Measurements from ENCODE around the gene PTPN13.
"Not testable (repeated sequence)": the region's sequence is repeated elsewhere in the genome, so short reads cannot be mapped to it uniquely, and the experiment has no call there.

The PTPN13 gene

GRCh38 chr4:86675548-86675947 lies 81.4 kb downstream of the PTPN13 start:
- H3K9me3 ChIP-seq (ENCODE audit: control insufficient read depth, insufficient read depth, low read length) = no peaks in the 10 kb centered on the region
- H3K4me1 ChIP-seq (ENCODE audit: insufficient read depth, low read length) = 0 out of 2 replicates have a peak, but pooled peaks cover 3% of the 10 kb centered on the region
- H3K36me3 ChIP-seq (ENCODE audit: insufficient read depth, low read length) = no peaks in the 10 kb centered on the region; the same call in 1 of the 2 replicates
- no peak overlapping the region for H3K9ac ChIP-seq (ENCODE audit: low read depth, low read length)

DNA sequence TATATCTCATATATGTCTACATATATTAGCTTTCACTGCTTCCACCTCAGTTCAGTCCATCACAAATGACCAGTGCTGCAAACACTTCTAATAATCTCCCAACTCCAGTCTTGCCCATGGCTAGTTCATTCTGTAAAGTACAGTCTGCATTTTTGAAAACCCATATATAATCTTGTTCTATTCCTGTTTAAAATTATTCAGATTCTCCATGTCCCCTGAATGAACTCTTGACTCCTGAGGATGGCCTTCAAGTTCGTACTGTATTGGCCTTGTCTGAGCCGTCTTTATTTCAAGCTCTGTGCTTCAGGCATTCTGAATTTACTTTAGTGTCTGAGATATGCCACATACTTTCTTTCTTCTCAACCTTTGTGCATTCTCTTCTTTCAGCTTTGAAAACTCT lies 84.7 kb downstream of the PTPN13 start:
- H3K36me3 ChIP-seq (ENCODE audit: insufficient read depth, low read length) = no peaks in the 10 kb centered on the region; the same call in 1 of the 2 replicates
- H3K9me3 ChIP-seq (ENCODE audit: control insufficient read depth, insufficient read depth, low read length) = no peaks in the 10 kb centered on the region
- H3K9ac ChIP-seq (ENCODE audit: low read depth, low read length) = no peak overlapping the region
- H3K4me1 ChIP-seq (ENCODE audit: insufficient read depth, low read length) = 0 out of 2 replicates have a peak, but pooled peaks cover 3% of the 10 kb centered on the region

GRCh38 chr4:86679441-86679840 lies 85.3 kb downstream of the PTPN13 start:
- Histone ChIP-seq H3K9me3 (ENCODE audit: control insufficient read depth, insufficient read depth, low read length) (no peaks in the 10 kb centered on the region), H3K9ac (ENCODE audit: low read depth, low read length) (no peak overlapping the region)

GRCh38 chr4:86683167-86683566 lies 89.1 kb downstream of the PTPN13 start:
- H3K9ac ChIP-seq (ENCODE audit: low read depth, low read length) = no peak overlapping the region
- H3K4me1 ChIP-seq (ENCODE audit: insufficient read depth, low read length) = no peaks in the 10 kb centered on the region
- H3K9me3 ChIP-seq (ENCODE audit: control insufficient read depth, insufficient read depth, low read length) = no peaks in the 10 kb centered on the region
- H3K36me3 ChIP-seq (ENCODE audit: insufficient read depth, low read length) = no peaks in the 10 kb centered on the region; the same call in none of the 2 replicates

More at GRCh38 chr4:86679441-86679840, 85.3 kb downstream of the PTPN13 start:
- no peaks in the 10 kb centered on the region; the same call in 1 of the 2 replicates for H3K36me3 ChIP-seq (ENCODE audit: insufficient read depth, low read length)
- H3K4me1 ChIP-seq (ENCODE audit: insufficient read depth, low read length) = 0 out of 2 replicates have a peak, but pooled peaks cover 3% of the 10 kb centered on the region

DNA sequence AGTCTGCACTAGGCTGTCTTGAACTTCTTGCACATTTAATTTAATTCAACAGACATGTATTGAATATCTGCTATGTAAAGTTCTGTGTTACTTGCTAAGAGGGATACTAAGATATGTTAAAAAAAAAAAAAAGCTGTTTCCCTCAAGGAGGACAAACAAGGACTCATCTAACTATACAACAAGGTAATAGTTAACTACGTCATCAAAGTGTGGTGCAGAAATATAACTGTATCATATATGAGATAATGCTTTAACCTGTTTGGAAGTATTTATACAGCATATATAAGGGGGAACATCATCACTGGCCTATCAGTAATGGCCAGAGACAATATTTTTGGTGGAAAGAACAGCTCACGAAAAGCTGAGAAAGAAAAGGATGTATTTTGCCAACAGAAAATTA lies 89.9 kb downstream of the PTPN13 start:
- H3K4me1 ChIP-seq (ENCODE audit: insufficient read depth, low read length) = no peaks in the 10 kb centered on the region
- no peaks in the 10 kb centered on the region for H3K9me3 ChIP-seq (ENCODE audit: control insufficient read depth, insufficient read depth, low read length)
- no peaks in the 10 kb centered on the region; the same call in 1 of the 2 replicates for H3K36me3 ChIP-seq (ENCODE audit: insufficient read depth, low read length)
- no peak overlapping the region for H3K9ac ChIP-seq (ENCODE audit: low read depth, low read length)

DNA sequence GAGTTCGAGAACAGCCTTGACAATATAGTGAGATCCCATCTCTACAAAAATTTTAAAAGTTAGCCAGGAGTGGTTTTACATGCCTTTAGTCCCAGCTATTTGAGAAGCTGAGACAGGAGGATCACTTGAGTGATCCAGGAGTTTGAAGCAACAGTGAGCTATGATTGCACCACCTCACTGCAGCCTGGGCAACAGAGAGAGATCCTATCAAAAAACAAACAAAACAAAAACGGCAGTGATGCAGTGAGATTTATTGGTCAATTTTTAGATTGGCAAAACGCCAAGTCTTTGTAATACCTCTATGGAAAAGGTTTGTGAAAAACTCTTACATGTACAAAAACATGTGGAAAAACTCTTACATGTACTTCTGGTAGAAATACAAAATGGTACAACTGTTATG lies 91.3 kb downstream of the PTPN13 start:
- Histone ChIP-seq H3K9me3 (ENCODE audit: control insufficient read depth, insufficient read depth, low read length) (no peaks in the 10 kb centered on the region), H3K9ac (ENCODE audit: low read depth, low read length) (no peak overlapping the region), H3K36me3 (ENCODE audit: insufficient read depth, low read length) (peaks cover 4% of the 10 kb centered on the region; the same call in 1 of the 2 replicates), H3K4me1 (ENCODE audit: insufficient read depth, low read length) (no peaks in the 10 kb centered on the region)

GRCh38 chr4:86686741-86687140 lies 92.6 kb downstream of the PTPN13 start:
- peaks cover 4% of the 10 kb centered on the region; the same call in 1 of the 2 replicates for H3K36me3 ChIP-seq (ENCODE audit: insufficient read depth, low read length)
- no peaks in the 10 kb centered on the region for H3K9me3 ChIP-seq (ENCODE audit: control insufficient read depth, insufficient read depth, low read length)

GRCh38 chr4:86688026-86688425 lies 93.9 kb downstream of the PTPN13 start:
- peaks cover 4% of the 10 kb centered on the region; the same call in 1 of the 2 replicates for H3K36me3 ChIP-seq (ENCODE audit: insufficient read depth, low read length)
- no peaks in the 10 kb centered on the region for H3K9me3 ChIP-seq (ENCODE audit: control insufficient read depth, insufficient read depth, low read length)
- H3K4me1 ChIP-seq (ENCODE audit: insufficient read depth, low read length) = no peaks in the 10 kb centered on the region
- no peak overlapping the region for H3K9ac ChIP-seq (ENCODE audit: low read depth, low read length)

More at GRCh38 chr4:86686741-86687140, 92.6 kb downstream of the PTPN13 start:
- H3K9ac ChIP-seq (ENCODE audit: low read depth, low read length) = no peak overlapping the region
- H3K4me1 ChIP-seq (ENCODE audit: insufficient read depth, low read length) = no peaks in the 10 kb centered on the region

DNA sequence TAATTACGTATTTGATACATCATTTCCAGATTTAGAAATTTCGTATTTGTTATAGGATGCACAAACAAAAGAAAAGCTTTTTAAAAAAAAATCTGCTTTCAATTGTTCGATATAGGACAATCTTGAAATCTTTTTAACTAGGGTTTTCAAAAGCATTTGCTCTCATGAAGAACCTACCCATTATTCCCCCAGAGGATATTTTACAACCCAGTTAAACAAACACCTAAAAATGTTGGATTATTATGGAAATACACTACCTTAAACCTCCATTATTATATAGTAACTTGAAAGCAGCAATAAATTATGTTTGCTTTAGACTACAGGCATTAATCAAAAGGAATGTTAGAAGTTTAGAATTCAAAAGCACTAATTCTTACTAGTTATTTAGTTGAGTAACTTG lies 110.5 kb downstream of the PTPN13 start:
- Histone ChIP-seq H3K36me3 (ENCODE audit: insufficient read depth, low read length) (no peaks in the 10 kb centered on the region), H3K9ac (ENCODE audit: low read depth, low read length) (no peak overlapping the region), H3K9me3 (ENCODE audit: control insufficient read depth, insufficient read depth, low read length) (no peaks in the 10 kb centered on the region), H3K4me1 (ENCODE audit: insufficient read depth, low read length) (no peaks in the 10 kb centered on the region)

DNA sequence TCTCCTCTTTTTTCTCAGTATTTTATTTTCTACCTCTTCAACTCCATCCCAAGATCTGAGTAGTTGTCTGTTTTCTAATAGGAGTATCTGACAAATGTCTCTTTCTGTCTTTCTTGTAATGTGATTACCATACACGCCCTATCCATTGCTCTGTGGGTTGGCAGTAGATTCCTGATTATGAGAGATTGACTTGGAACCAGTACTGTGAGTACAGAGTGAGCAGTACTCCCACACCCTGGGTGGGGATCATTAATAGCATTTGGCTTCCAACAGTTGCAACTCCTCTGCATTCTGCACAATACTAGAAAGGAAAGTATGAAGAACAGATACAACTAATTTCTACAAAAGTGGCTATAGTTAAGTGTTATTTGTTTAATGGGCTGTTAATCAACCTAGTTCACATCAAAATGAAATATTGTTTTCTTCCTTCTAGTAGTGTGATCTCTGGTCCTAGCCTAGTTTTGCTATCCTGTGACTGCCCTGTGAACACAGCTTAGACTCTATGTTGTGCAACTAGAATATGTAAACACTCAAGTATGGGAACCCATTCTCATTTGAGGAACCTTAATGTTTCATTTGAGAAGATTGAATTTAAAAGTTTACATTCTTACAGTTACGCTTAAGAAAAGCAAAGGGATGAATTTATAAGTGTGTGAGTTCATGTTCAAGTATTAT lies 112.9 kb downstream of the PTPN13 start:
- H3K36me3 ChIP-seq (ENCODE audit: insufficient read depth, low read length) = no peaks in the 10 kb centered on the region
- no peaks in the 10 kb centered on the region for H3K4me1 ChIP-seq (ENCODE audit: insufficient read depth, low read length)
- no peaks in the 10 kb centered on the region for H3K9me3 ChIP-seq (ENCODE audit: control insufficient read depth, insufficient read depth, low read length)
- H3K9ac ChIP-seq (ENCODE audit: low read depth, low read length) = no peak overlapping the region

DNA sequence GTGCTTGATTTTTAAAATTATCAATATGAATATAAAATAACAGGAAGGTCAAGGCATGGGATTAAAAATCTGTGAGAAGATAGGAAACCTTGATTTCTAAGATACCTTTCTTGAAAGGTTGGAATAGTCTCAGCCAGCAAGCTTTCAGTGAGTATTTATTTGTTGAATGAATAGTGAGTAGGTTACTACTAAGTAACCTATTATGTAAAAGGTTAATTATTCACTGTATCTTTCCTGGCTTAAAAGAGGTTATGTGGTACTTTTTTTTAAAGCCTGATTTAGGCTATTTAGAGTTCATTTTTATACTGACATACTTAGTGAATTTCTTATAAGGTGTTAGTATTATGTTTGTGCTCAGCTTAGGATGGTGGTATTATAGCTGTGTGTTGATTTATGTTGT lies 123.5 kb downstream of the PTPN13 start:
- Histone ChIP-seq H3K9ac (ENCODE audit: low read depth, low read length) (no peak overlapping the region), H3K9me3 (ENCODE audit: control insufficient read depth, insufficient read depth, low read length) (no peaks in the 10 kb centered on the region), H3K4me1 (ENCODE audit: insufficient read depth, low read length) (no peaks in the 10 kb centered on the region), H3K36me3 (ENCODE audit: insufficient read depth, low read length) (peaks cover 5% of the 10 kb centered on the region; the same call in 1 of the 2 replicates)

DNA sequence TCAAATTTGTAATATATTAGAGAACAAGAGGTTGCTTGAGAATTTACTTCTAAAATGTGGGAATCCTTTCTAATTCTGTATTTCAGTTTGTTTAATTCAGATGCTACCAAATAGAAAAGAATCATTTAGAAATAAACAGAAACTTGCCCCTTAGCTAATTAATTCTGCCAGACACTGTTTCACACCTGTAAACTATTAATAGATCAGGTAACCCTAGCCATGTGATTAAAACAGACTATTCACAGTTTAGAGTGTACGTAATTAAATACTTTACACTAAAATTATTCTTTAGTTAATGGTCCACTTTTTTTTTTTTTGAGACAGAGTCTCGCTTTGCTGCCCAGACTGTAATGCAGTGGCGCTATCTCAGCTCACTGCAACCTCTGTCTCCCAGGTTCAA lies 124.0 kb downstream of the PTPN13 start:
- Histone ChIP-seq H3K9me3 (ENCODE audit: control insufficient read depth, insufficient read depth, low read length) (peaks cover 5% of the 10 kb centered on the region), H3K36me3 (ENCODE audit: insufficient read depth, low read length) (peaks cover 6% of the 10 kb centered on the region; the same call in 1 of the 2 replicates), H3K9ac (ENCODE audit: low read depth, low read length) (no peak overlapping the region), H3K4me1 (ENCODE audit: insufficient read depth, low read length) (no peaks in the 10 kb centered on the region)

GRCh38 chr4:86719149-86719548 lies 125.0 kb downstream of the PTPN13 start:
- not testable (repeated sequence) for H3K9me3 ChIP-seq (ENCODE audit: control insufficient read depth, insufficient read depth, low read length); H3K4me1 ChIP-seq (ENCODE audit: insufficient read depth, low read length); H3K36me3 ChIP-seq (ENCODE audit: insufficient read depth, low read length); H3K9ac ChIP-seq (ENCODE audit: low read depth, low read length)

DNA sequence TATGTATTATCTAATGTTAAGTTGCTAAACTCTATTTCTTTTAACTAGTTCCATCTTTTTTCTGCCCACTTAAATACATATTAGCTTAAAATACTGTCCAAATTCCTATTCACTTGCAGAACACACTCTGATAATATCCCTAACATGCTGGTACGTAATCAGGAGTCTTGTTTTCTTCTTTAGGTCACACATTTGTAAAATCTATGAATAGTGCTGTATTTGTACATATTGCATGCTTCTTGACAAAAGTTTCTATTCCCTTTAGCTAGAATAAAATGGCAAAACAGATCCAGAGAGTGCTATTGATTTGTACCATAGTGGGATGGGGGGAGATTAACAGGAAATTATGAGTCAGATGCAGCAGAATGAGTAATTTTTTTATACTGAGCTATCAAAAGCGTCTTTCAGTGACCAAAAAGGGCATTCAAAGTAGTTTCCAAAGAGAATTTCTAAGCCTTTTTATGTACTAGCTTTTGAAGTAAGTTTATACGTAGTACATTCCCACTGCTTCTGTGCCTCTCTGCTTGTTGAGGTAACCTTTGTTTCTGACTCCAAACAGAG lies 126.5 kb downstream of the PTPN13 start:
- Histone ChIP-seq H3K9ac (ENCODE audit: low read depth, low read length) (no peak overlapping the region), H3K9me3 (ENCODE audit: control insufficient read depth, insufficient read depth, low read length) (peaks cover 8% of the 10 kb centered on the region), H3K4me1 (ENCODE audit: insufficient read depth, low read length) (no peaks in the 10 kb centered on the region), H3K36me3 (ENCODE audit: insufficient read depth, low read length) (peaks cover 8% of the 10 kb centered on the region; the same call in 1 of the 2 replicates)

DNA sequence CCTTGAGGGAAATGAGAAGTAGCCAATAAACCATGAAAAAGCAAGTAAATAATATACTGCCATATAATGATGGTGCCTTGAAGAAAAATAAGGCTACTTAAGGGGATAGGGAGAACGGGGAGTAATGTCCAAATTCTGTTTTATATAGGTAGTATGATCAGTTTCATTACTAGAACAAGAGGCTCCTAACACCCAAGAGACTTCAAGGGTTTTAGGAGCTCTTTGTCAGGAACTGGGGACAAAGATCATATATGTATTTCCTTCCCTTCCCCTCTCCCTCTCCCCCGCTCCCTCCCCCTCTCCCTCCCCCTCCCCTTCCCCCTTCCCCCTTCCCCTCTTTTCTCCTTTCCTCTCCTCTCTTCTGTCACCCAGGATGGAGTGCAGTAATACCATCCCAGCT lies 127.3 kb downstream of the PTPN13 start:
- H3K9ac ChIP-seq (ENCODE audit: low read depth, low read length) = no peak overlapping the region
- peaks cover 8% of the 10 kb centered on the region; the same call in 1 of the 2 replicates for H3K36me3 ChIP-seq (ENCODE audit: insufficient read depth, low read length)
- H3K9me3 ChIP-seq (ENCODE audit: control insufficient read depth, insufficient read depth, low read length) = peaks cover 8% of the 10 kb centered on the region
- no peaks in the 10 kb centered on the region for H3K4me1 ChIP-seq (ENCODE audit: insufficient read depth, low read length)
